ENCODE measurements around the gene CYP3A7.
"Not testable (repeated sequence)": the region's sequence is repeated elsewhere in the genome, so short reads cannot be mapped to it uniquely, and the experiment has no call there.

Gene CYP3A7

GRCh38 chr7:99740573-99741440 is 5.8 kb upstream of the CYP3A7 start:
- no peak for DNase-seq

- DNase-seq = no peak
These were observed 4.9 kb upstream of the CYP3A7 start for GRCh38 chr7:99739699-99740572.

- DNase-seq = no peak
These were observed 2.7 kb upstream of the CYP3A7 start for GRCh38 chr7:99737726-99738125.

DNA sequence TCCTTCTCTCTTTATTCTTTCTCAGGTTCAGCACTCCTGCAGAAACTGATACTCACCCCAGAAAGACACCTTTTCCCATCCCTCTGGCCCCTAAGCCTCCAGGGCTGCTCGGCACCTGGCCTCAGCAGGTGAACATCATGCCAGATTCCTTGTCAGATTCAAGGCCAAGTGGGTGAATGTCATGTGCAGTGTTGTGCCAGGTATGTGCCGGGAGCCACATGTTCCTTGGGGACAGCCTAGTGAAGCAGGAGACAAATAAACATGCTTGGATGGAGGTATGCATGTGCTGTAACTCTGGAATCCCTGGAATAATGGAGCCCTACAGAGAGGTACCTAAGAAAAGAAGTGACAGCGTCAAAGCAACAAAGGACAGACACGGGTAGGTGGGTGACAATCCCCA is 1.7 kb upstream of the CYP3A7 start:
- DNase-seq = not testable (repeated sequence)

DNA sequence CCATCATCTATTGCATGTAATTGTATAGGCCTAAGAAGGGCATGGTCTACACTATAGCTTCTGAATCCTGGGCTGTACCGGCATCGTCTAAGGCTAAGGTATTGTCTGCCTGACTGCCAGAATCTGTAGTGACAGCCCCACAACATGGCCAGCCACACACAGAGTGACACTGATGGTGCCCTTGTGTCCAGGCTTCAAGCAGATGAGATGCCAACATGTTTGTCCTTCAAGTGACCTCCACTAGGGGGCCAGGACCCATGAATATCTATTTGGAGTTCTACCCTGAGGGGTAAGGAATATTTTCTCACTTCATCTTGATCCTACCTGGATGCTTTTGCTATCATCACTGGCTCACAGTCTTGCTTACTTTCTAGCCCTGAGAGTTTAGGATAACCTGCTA is 1.5 kb downstream of the CYP3A7 start:
- DNase-seq = no peak

GRCh38 chr7:99733003-99733402 is 2.0 kb downstream of the CYP3A7 start:
- no peak for DNase-seq

DNA sequence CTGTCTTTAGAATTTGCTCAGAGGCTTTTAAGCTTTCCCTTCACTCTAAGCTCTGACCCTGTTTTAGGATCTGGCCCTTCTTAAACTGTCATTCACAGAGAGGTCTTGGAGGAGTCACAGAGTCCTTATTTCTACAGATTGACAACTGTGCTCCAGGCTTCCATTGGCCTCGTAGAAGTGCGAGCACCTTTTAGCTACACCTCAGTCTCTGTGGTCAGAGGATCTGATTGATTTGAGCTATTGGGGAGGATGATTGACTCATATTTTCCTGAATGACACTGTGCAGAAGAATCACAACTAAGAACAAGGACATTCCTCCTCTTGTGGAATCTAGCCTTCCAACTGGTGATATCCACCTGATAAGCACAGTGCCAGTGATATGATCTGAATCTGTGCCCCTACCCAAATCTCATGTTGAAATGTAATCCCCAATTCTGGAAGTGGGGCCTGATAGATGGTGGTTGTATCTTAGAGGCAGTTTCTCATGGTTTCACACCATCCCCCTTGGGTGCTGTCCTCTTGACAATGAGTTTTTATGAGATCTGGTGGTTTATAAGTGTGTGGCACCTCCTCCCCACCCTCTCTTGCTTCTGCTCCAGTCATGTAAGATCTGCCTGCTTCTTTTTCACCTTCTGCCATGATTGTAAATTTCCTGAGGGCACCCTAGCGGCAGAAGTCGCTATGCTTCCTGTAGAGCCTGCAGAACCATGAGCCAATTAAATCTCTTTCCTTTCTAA is 3.2 kb downstream of the CYP3A7 start:
- DNase-seq = no peak

DNA sequence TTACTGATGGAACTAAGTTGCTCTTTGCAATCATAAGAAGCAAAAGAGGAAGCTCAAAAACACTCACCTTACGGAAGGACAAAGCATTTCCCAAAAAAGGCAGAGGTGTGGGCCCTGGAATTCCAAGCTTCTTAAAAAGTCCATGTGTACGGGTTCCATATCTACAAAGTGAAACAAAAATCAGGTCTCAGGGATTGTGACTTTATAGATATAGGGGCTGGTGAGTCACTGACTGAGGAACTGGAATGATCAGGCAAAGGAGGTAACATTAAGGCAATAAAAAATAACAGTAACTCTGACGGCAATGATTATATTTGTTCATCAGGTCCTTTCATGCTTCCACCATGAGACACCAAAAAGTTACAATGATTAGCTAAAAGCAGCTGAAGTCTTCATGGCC is 4.0 kb downstream of the CYP3A7 start:
- no peak for DNase-seq

DNA sequence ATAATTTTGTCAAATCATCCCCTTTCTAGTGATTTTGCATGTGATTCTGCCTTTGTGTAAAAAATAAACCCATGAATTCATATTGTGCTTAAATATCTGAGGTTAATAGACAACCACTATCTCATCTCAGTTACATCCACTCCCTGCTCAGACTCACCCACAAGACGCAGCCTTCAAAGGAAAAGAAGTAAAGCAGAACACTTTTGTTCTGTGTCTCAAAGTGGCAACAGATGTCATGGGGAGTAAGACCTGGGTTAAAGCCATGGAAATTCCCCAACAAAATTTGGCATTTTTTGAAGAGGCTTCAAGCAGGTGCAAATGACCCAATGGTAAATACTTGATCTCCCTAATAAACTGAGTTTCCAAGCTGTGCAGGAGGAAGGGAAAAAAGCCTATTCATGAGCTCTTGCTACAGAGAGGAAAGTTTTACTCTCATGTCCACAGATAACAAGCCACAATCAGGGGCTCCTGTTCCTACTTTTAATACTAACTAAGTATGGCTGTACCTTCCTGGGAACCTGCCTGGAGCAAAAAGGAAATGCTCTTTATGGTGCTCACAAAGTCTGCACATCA is 4.7 kb downstream of the CYP3A7 start:
- DNase-seq = no peak

GRCh38 chr7:99729486-99730237 is 5.3 kb downstream of the CYP3A7 start:
- no peak for DNase-seq

- no peak for DNase-seq
These were observed 6.4 kb downstream of the CYP3A7 start for GRCh38 chr7:99728615-99729014.

DNA sequence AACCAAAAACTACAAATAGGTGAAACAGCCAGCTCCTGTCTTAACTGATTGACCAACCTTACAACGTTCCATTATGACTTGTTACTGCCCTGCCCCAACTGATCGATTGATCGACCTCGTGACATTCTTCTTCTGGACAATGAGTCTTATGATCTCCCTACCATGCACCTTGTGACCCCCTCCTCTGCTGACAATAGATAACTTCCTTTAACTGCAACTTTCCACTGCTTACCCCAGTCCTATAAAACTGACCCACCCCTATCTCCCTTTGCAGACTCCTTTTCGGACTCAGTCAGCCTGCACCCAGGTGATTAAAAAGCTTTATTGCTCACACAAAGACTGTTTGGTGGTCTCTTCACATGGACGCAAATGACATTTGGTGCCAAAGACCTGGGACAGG is 11.8 kb downstream of the CYP3A7 start:
- not testable (repeated sequence) for DNase-seq

GRCh38 chr7:99720800-99721595 is 14.0 kb downstream of the CYP3A7 start:
- DNase-seq = no peak

DNA sequence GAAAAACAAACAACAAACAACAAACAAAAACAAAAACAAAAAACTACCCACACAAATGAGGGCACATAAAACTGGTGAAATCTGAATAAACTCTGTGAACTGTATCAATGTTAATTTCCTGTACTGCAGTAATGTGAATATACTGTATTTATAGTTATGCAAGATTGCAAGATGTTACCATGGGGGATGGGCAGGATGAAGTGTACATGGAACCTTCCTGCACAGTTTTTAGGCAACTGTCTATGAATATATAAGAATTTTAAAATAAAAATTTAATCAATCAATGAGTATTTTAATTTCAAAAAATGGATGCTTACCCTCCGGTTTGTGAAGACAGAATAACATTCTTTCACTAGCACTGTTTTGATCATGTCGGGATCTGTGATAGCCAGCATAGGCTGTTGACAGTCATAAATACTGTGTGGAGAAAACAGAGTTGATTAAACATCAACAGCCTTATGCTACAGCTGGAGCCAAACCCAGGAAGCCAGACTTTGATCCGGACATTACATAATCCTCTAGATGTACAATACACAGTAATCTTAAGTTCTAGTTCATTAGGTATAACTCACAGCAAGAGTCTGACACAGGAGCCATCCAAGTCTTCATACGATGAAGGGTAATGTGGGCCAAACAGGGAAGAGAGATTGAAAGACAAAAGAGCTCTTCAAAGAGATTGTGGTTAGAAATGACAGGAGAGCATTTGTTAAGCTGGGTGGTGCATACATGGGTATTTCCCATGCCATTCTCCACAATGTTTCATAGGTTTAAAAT is 14.8 kb downstream of the CYP3A7 start:
- no peak for DNase-seq

DNA sequence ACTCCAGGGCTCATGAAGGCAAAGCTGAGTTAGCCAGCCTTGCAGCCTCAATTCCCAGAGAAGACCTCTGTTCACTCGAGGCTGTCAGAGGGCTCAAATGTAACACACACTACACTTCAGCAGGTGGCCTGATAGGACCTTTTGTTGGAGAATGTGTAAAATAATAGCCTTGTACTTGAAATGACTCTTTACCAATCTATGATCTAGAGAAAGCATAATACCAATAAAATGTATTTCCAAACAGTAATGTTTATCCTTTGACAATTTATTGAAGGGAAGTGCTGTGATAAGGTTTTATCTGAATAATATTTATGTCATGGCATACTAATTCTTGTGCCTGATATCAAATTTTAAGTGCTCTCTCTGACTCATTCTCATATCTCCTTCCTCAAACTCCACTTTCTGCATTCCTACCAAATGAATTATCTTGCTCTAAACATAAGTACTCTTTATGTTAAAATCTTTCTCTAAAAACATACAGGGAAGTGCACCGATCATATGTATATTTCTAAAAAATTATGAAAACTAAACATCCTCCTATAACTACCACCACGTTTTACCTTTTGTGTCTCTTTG is 20.9 kb downstream of the CYP3A7 start:
- DNase-seq = no peak

GRCh38 chr7:99709838-99710578 is 25.0 kb downstream of the CYP3A7 start:
- no peak for DNase-seq

DNA sequence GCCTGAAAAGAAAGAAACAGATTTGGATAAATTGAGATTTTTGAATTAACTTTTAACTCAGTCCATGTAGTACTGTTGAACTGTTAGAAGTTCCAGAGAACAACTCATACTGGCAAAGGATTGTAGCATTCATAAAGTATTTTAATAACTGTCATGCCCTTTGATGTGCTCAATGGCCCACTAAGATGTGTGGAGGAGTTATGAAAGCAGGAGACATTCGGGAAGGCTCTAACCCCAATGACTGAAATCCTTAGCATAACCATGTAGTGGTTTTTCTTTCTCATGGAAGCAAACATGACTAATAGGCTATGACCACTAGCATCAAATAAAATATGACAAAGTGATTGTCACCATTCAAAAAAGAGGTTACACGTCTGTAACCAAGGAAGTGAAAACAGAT is 25.7 kb downstream of the CYP3A7 start:
- no peak for DNase-seq

- DNase-seq = no peak
These were observed 27.9 kb downstream of the CYP3A7 start for GRCh38 chr7:99707096-99707495.

GRCh38 chr7:99699946-99700345 is 35.0 kb downstream of the CYP3A7 start:
- no peak for DNase-seq

All from NCI-H345 (cell line).